HG03139 (cell line): ENCODE results near the gene PRR16.

ENCODE experiments used
- ATAC-seq: cut with Tn5 transposase; IDR thresholded peaks from one replicate; pipeline ENCODE4 v1.9.1; 2021; ENCODE audit not compliant: unreplicated experiment

Gene PRR16

DNA sequence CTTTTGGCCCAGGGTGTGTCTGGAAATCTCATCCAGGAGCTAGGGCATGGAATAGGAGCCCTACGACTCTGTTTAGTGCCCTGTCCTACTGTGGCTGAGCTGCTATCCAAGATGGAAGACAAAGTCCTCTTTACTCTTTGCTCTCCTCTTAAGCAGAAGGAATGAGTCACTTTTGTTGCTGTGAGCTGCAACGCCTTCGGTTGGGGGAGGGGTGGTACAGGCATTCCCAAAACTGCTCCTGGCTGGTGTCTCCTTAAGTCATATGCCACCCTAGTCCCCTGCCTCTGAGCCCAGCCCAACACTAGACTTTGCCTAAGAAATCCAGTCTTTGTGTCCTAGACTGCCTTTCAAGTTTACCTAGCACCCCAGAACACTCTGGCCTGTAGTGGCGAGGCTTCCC lies 99.9 kb downstream of the PRR16 start:
- no peak for ATAC-seq

DNA sequence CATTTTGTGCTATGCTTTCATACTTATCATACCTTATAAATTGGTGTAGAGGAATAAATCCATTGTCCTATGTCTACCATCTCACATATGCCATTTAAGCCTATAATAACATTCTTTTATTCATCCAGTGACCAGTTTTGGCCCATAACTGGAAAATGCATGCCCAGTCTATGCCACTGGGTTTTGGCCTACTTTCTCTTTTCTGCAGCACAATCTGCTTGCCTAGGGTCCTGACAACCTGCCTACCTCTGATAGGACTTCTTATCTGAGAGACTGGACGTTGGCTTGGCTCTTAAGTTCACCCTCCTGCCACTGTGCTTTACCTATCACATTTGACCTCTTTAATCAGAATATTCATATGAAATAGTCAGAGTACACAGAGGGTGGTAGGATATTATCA lies 103.0 kb downstream of the PRR16 start:
- no peak for ATAC-seq

DNA sequence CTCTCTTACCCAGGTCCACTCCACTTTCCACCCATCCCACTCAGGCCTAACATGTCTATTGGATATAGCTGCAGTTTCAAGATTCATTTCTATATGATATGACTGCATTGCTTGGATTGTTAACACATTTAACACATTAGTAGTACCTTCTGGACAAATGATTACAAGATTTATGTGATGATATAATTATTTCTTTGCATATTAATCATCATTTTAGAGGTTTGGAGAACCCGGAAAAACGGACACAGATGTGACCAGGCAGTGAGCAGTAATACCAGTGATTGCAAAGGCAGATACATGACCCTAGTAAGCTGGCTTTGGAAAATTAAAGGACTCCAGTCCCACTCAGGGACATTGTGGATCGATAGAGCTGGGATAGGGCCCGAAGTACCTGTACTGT lies 103.8 kb downstream of the PRR16 start:
- no peak for ATAC-seq

DNA sequence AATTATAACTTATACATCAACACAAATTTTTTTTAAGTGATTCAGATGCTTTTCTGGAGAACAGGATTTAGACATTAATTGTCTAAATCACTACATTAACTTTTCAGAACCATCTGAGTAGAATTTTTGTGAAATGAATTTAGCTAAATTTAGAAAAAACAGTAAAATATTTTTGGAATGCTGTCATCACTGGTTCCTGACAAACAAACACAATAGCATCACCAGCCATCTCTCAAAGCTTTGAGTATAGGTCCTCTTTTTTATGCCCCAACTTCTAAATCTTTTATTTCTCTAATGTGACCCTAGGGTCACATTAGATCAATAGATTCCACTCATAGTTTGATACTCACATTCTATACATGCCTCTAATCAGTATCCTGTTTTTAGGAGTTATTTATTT lies 104.6 kb downstream of the PRR16 start:
- ATAC-seq: no peak

DNA sequence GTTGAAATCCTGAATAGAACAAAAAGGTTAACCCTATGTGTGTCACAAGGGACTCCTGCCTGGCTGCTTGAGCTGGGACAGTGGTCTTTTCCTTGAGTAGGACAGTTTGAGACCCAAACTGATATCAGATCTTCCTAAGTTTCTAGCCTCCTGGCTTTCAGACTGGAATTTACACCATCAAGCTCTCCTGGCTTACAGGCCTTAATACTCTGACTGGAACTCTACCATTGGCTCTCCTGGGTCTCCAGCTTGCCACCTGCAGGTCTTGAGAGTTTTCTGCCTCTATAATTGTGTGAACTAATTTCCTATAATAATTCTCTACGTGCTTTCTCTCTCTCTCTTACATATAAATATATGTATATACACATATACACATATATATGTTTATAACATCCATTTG lies 112.5 kb downstream of the PRR16 start:
- ATAC-seq: no peak

DNA sequence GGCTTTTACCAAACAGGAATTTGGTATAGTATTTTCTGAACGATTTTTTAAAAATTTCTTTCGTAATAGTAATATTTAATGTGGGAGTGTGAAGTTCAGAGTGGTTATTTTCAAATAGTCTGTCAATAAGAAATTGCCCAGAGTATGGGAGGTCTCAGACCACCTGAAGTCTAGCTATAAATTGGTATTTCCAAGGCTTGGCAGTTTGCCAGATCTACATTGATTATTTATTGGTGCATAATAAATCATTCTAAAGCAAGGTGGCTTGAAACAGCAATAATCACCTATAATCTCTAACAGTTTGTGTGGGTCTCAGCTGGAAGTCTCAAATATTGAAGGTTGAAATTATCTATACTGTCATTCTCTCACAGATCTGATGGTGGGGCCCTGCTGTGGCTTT lies 118.5 kb downstream of the PRR16 start:
- no peak for ATAC-seq

DNA sequence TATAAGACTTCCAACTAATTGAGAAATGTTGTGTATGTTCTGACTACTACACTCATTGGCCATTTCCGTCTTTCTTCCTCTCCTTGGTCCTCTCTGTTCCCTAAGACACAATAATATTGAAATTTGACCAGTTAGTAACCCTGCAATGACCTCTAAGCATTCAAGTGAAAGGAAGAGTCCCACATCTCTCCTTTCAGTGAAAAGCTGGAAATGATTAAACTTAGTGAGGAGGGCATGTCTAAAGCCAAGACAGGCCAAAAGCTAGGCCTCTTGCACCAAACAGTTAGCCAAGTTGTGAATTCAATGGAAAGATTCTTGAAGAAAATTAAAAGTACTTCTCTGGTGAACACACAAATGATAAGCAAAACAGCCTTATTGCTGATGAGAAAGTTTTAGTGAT lies 122.5 kb downstream of the PRR16 start:
- ATAC-seq: no peak

DNA sequence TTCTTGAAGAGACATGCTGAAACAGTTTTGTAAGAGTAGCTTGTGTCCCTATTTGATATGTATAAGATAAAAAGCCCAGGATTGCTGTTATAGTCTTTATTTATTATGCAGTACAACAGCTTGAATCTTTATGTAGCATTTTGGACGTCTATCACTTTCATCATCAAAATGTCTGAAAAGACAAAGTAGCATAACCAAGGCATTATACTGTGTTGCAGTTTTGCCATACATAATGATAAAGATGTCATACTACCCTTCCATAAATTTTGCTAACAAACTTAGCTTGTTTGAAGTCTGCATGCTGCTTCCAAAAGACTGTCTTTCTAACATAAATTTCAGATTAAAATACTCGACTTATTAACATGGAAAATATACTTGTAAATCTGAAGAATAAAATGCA lies 127.8 kb downstream of the PRR16 start:
- no peak for ATAC-seq

DNA sequence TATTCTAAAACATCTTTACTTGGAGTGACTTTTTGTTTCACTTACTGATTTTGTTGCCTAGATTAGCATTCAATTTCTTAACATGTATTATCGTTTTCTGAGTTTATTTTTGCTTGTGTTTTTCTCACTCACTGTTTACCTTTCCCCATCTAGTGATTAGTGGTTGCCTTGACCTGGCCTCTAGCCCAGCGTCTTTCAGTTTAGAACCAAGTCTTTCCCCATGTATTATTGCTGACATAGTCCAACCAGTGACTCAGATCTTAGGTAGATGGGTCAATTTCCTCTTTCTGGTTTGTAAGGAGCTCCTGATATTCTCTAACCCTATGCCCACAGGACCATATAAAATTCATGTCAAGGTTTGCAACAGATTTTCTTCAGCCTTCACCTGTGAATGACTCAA lies 135.5 kb downstream of the PRR16 start:
- ATAC-seq: no peak

DNA sequence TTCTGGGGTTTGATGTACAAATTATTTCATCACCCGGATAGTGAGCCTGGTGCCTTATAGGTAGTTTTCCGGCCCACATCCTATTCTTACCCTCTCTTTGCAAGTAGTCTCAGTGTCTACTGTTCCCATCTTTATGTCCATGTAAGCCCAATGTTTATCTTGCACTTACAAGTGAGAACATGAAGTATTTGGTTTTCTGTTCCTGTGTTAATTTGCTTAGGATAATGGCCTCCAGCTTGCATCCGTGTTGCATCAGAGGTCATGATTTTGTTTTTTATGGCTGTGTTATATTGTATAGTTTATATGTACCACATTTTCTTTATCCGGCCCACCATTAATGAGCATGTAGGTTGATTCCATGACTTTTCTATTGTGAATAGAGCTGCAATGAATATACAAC lies 136.5 kb downstream of the PRR16 start:
- no peak for ATAC-seq

DNA sequence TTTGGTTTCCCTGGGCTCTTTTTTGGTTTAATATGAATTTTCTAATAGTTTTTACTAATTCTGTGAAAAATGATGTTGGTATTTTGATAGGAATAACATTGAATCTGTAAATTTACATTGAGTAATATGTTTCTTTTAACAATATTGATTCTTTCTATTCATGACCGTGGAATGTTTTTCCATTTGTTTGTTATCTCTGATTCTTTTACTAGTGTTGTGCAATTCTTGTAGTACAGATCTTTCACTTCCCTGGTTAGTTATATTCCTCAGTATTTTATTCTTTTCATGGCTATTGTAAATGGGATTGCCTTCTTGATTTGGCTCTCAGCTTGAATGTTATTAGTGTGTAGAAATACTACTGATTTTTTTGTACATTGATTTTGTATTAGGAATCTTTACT lies 137.9 kb downstream of the PRR16 start:
- ATAC-seq: no peak

DNA sequence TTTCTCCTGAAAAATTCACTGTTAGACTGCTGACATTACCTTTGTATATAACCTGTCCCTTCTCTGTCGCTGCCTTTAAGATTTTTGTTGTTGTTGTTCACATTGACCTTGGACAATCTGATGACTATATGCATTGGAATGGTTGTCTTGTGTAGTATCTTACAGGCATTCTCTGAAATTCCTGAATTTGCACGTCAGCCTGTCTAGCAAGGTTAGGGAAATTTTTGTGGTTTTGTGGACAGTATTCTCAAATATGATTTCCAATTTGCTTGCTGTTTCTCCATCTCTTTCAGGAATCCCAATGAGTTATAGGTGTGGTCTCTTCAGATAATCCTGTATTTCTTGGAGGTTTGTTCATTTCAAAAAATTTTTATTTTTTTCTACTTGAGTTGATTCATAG lies 140.8 kb downstream of the PRR16 start:
- no peak for ATAC-seq

DNA sequence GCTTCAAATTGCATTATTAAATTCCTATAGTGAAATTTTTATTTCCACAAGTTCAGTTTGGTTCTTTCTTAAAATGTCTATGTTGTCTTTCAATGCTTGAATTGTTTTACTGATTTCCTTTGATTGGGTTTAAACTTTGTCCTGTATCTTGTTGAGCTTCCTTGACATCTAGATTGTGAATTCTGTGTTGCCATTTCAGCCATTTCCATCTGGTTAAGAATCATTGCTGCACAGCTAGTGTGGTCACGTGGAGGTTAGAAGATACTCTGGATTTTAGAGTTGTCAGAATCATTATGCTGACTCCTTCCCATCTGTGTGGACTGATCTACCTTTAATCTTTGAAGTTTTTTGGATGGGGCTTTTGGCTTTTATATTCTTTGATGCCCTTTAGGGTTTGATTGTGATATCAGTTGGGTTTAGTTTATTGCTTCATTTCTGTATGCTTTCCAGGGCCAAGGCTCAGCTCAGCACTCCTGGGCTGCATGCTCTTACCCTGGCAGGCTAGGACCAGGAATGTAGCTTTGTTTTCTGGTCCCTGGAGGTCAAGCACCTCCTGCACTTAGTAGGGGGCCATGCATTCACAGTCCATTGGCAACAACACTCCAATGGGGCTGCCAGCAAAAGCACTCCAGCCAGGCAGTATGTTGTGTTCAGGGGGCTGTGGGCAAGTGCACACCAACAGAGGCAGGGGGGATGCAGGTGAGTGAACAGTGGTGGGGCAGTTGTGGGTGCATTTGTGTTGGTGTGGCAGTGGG lies 141.4 kb downstream of the PRR16 start:
- no peak for ATAC-seq

DNA sequence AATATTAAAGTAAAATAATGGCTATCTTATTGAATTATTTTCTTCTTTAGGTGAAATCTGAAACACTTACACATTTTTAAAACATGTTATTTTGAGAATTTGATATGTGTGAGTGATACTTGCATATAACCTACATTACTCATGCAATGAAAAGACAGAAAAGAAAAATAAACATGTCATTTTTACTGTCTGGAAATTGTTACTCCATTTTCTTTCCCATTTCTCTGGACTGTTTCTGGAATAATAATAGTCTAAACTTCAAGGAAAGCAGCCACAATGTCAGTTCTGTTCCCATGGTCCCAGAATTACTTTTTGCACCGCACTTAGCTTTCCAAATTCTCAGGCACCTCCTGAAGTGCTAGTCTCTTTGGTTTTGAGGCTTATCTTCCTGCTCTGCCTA lies 145.5 kb downstream of the PRR16 start:
- ATAC-seq: no peak

DNA sequence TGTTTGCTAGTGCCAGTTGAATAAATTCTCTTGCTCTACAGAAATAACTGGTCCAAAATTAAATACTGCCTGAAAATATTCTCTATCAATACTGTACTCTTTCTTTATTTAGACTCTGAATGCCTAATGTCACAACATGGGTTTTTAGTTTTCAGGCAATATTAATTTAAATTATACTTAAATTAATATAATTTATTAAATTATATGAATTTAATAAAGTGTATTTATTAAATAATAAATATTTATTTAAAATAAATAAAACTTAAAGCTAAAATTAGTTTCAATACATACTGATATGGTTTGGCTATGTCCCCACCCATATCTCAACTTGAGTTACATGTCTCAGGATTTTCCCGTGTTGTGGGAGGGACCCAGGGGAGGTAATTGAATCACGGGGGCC lies 146.0 kb downstream of the PRR16 start:
- ATAC-seq: no peak

DNA sequence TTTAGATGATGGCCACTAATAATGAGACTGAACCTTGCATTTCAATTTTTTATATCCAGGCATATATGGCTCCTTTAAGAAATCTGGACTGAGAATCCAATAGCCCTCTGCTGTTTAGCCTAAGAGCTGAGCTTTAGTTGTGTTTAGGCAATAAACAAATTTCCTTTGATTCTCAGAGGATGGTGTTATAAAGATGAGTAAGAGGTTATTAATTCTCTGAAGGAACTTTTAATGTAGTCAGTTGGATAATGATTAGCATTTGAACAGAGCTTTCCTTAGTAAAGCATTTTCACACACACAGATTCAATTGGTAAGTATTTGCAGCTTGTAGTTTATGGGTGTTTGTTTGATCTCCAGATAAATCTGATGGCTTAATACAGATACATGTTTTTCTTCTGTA lies 149.6 kb downstream of the PRR16 start:
- ATAC-seq: no peak

DNA sequence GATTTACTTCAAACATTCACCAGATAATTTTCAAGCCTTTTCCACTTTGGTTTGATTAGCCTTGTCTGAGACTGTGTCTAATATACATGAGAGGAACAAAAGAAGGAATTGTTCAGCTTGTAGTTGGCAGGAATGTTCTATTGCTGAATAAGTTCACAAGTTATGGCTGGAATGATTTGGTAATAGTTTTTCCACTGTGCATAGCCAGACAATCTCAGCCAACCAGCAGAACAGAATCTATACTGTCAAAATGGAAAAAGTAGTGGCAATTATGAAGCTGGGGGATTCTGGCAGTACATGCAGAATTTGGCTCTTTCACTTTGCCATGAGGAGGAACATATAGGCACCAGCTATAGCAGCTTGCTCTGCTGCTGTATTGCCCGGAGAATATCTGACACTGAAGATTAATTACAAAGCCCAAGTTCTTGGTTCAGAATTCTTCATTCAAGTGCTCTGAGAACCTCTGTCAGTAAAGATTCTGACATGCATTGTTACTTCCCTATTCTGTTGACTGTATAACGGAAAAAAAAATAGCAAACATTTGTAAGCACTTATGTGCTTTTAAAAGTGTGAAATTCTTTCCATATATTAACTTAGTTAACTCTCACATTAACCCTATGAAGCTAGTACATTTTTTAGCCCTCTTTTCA lies 150.6 kb downstream of the PRR16 start:
- ATAC-seq: no peak

DNA sequence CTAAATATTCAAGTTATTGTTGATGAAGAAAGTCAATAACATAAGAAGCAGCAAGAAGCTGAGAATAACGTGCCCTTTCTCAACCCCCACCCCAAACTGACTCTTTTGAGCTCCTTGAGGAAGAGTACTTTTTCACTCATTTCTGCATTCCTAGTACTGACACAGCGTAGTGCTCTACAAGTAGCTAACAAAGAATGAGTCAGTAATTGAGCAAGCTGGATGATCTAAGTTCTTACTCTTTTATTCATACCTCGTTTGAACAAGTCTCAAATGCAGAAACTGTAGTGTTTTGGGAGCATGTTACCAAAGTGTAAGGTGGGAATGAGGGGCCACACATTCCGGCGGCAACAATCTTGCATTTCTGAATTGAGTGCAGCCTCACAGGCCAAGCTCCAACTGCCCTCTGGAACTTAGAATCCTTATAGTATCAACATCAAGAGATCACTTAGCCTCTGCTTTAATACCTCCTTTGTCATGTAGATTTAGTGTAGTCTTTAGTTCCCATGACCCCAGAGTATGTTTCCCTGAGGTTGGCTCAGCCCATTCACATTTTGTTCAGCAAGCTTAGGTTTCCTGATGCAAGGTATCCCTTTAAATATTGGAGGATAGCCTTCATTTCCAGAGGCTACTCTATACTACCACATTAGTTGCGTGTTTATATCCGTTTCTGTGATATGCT lies 152.0 kb downstream of the PRR16 start:
- ATAC-seq: no peak

DNA sequence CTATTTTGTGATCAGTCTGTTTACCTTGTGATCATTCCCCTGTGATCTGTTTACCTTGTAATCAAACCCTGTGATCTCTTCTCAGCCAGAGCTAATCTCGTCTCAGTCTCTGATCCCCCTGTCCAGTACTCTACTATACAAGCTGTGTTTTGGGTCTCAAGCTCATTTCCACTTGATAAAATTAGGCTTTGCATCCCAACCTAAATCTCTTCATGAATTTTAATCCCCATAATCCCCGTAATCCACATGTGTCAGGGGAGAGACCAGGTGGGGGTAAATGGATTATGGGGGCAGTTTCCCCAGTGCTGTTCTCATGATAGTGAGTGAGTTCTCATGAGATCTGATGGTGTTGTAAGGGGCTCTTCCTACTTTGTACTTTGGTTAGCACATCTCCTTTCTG lies 157.2 kb downstream of the PRR16 start:
- no peak for ATAC-seq

DNA sequence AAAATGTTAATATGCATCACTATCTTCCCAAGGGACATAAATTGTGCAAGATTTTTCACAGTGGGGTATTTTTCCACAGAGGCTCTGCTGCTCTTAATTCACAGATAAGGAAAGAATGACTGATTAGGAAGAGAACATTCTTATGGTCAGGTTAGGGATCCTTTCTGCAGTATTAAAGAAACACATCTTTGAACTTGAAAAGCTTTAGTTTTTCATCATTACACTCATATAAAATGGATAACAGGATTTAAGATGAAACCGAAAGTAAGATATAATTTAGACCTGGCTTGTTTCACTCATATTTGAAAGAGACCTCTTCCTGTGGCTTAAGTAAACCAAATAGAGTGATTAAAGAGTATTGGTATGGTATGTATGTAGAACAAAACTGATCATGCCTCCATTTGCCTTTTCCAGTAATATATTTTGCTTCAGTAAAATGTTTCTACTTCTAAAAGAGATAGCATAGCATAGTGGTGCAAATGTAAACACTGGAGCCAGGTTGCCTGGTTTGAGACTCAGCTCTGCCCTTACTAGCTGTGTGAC lies 160.0 kb downstream of the PRR16 start:
- ATAC-seq: no peak

DNA sequence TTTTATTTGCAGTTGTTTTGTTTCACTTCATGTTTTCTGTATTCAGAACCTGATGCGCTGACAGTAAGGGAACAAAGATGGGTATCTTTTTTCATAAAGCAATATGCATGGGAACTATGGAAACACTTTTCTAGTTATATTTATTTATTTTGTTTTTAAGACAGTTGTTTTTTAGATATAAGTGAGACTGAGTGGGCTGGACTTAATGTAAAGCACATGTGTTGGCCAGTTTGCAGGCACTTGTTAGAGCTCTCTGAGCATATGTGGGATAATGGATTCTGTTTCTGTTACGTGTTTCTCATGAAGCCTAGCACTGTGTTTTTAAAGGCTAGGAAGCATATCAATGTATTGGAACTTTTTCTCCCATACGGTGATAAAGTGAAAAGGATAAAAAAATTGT lies 164.1 kb downstream of the PRR16 start:
- ATAC-seq: no peak

DNA sequence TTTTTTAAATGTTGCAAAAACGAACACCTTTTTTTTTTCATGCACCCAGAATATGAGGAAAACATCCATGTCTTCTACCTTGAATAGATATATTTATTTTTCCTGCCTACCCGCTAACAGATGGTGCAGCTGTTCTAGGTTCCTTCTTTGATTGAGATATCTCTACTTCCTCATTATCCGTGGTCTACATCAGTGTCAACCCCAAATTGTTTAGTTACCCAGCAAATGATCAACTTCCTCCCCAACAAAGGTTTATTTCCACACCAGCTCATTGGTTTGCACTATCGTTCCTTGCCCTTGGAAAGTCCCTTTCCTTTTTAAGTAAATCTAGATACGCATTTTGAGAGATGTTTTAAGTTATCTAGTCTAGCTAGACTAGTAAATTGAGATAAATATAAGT lies 166.4 kb downstream of the PRR16 start:
- ATAC-seq: no peak
